Measurements from ENCODE around the gene PANK4.
"Not testable (repeated sequence)": the region's sequence is repeated elsewhere in the genome, so short reads cannot be mapped to it uniquely, and the experiment has no call there.

Gene PANK4

DNA sequence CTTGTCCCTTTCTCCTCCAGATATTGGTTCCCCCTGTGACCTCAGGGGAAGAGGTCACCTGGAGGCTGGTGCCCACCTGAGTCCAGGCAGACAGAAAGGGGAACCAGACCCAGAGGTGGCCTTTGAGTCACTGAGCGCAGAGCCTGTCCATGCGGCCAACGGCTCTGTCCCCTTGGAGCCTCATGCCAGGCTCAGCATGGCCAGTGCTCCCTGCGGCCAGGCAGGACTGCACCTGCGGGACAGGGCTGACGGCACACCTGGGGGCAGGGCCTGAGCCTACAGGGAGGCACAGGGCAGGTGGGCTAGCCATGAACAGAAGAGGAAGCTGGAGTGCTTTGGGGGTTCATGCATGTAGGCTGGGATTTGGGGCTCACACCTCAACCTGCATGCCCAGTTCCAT, 32.5 kb upstream of the PANK4 start:
- no peak for DNase-seq (ENCODE audit: low read depth)

- no peak for DNase-seq (ENCODE audit: low read depth)
These were observed 32.0 kb upstream of the PANK4 start for GRCh38 chr1:2558420-2558819.

GRCh38 chr1:2557482-2558400, 31.3 kb upstream of the PANK4 start:
- DNase-seq (ENCODE audit: low read depth) = no peak

- DNase-seq (ENCODE audit: low read depth) = no peak
These were observed 30.5 kb upstream of the PANK4 start for GRCh38 chr1:2556678-2557481.

GRCh38 chr1:2556277-2556677, 29.9 kb upstream of the PANK4 start, which contains the start of gene TNFRSF14:
TSS of gene TNFRSF14 (plus strand) at chr1:2556371. CDS start at chr1:2556665, 294 bp downstream.
- DNase-seq (ENCODE audit: low read depth) = peak; percentile 58

DNA sequence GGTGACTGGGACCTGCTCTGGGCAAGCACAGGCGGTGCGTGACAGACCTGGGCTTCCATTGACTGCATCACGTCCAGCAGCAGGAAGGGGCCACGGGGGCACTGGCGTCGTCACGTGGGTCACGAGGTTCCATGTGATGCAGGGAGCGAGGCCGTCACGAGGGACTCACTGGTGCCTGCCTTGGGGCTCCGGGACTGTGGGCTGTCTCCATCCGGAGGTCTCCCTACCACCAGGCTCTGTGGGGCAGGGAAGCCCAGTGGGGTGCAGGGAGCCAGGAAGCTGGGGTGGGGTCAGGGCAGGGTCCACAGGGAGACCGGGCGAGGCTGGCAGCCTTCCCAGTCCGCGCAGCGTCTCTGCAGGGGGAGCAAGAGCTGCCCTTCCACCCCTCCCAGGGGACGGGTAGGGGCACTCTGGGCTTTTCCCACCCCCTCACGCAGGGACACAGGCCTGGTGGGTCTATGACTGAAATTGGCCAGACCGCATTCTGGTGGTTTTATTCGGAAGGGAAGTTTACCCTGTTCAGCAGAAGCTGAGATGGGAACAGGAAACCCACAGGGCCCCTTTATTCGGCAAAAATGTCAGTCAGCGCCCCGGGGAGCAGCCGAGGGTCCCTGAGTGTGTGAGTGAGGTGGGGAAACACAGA, 29.4 kb upstream of the PANK4 start:
- DNase-seq (ENCODE audit: low read depth) = peak; percentile 67

- DNase-seq (ENCODE audit: low read depth) = no peak
These were observed 28.4 kb upstream of the PANK4 start for GRCh38 chr1:2554621-2555387.

DNA sequence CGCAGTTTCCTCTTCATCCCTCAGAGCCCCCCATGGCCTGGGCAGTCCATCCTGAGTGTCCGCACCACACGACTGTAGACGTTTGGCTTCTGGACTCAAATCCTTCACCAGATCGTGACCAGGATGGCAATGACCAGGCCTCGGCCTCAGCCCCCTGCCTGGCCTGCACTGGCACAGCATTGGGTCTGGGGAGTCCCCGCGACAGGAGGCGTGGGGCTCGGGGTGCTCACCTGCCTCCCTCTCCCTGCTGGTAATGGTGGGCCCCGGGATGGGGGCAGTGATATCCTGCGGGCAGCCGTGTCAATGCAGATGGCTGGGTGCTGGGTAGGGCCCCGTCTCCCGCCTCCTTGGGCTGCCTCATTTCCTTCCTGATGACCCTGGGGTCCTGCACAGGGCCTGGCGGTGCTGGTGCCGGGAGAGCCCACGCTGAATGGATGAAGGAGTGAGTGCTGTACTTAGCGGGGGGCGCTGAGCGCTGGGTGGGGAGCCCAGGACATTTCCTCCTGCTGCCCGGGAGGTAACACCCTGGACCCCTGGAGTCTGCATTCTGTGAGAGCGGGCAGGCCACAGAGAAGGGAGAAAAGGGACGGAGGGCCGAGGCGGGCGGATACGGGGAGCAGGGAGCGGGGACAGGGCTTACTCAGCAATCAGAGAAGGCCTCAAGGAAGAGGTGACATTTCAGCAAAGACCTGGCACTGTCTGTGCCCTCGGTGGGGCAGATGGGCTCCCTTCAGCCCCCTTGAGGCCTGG, 27.6 kb upstream of the PANK4 start:
- no peak for DNase-seq (ENCODE audit: low read depth)

DNA sequence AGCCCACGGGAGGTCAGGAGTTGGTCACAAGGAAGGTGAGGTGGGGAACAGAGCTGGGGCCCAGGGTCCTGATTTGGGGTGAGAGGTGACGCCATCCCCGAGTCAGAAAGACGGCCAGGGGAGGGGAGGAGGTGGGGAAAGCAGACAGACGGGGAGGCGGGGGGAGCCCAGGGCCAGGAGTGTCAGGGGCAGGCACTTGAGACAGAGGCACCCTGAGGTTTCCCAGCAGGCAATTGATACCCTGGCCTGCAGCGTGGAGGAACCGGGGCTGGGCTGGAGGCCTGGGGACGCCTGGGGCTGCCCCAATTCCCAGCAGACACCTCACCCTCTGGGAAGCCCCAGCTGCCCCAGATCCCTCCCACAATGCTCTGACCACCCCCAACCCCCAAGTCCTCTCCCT, 26.7 kb upstream of the PANK4 start:
- DNase-seq (ENCODE audit: low read depth) = not testable (repeated sequence)

GRCh38 chr1:2552189-2552588, 25.8 kb upstream of the PANK4 start:
- DNase-seq (ENCODE audit: low read depth) = no peak

DNA sequence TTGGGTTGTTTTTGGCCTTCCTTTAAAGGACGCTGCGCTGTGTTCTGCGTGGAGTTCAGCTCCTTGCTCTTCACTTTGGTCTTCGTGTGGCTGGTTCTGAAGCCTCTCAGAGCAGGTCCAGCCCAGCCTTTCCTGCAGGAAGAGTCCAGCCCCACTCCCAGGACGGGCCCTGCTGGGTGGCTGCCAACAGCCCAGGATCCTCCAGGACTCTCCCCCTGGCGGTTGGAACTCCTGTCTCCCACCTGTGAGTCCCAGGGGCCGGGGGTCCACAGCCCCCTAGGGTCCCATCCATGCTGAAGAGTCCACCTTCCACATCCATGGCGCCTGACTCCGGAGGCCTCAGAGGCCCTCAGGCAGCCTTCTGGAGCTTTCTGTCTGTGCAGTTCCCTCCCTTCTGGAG, 25.1 kb upstream of the PANK4 start:
- DNase-seq (ENCODE audit: low read depth) = not testable (repeated sequence)

- DNase-seq (ENCODE audit: low read depth) = not testable (repeated sequence)
These were observed 24.0 kb upstream of the PANK4 start for GRCh38 chr1:2550309-2550861.

GRCh38 chr1:2549367-2550029, 23.1 kb upstream of the PANK4 start:
- not testable (repeated sequence) for DNase-seq (ENCODE audit: low read depth)

DNA sequence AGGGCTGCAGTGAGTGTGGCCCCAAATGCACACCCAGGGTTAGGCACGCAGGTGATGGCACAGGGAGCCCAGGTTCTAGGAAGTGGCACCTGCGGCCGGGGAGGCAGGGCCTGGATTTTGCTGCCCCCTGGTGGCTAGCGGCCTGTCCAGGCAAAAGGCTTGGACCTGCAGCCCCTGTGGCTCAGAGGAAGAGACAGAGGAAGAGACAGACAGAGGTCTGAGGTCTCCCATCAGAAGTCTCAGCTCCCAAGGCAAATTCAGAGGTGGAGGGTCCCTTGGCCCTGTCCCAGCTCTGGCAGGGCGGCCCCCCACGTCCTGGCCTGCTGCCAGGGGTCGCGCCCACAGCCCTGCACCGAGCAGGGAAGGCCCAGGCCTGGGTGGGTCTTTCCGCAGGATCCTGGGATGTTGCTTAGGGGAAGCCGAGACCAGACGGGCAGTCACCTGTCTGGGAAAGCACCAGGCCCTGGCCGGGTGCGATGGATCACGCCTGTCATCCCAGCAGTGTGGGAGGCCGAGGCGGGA, 21.7 kb upstream of the PANK4 start:
- peak; percentile 62 for DNase-seq (ENCODE audit: low read depth)

DNA sequence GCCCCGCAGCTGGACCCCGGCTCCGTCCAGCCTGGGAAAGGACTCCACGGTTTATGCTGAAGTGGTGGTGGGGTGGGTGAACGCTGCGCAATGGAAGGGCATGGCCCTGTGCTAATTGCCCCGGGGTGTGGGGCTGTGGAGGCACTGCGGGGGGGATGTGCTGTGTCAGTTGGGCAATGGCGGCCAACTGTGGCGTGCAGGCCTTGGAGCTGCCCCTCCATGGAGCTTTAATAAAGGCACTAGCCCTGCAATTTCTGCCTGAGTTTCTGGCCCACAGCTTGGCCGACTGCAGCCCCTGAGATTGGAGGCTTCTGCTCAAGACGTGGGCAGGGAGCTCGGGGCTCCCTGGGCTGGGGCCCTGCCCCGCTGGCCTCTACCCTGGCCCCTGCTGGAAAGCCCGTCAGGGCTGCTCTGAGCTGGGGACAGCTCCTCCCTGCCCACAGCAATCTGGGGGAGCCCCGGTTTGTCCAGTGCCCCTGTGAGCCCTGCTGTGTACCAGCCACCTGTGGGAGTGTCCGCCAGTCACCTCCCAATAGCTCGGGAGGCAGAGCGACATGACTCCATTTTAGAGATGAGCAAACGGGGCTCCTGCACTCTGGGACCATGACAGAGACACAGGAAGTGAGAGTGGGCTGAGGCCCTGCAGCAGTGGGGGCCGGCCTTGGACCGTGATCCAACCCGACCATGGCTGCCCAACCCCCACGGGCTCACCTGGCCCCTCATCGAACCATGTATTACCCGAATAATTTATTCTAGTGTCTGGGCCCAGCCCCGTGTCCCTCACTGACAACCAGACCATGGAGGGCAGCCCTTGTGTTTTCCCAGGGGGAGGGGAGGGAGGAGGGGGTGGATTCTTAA, 21.0 kb upstream of the PANK4 start:
- peak; percentile 29 for DNase-seq (ENCODE audit: low read depth)

DNA sequence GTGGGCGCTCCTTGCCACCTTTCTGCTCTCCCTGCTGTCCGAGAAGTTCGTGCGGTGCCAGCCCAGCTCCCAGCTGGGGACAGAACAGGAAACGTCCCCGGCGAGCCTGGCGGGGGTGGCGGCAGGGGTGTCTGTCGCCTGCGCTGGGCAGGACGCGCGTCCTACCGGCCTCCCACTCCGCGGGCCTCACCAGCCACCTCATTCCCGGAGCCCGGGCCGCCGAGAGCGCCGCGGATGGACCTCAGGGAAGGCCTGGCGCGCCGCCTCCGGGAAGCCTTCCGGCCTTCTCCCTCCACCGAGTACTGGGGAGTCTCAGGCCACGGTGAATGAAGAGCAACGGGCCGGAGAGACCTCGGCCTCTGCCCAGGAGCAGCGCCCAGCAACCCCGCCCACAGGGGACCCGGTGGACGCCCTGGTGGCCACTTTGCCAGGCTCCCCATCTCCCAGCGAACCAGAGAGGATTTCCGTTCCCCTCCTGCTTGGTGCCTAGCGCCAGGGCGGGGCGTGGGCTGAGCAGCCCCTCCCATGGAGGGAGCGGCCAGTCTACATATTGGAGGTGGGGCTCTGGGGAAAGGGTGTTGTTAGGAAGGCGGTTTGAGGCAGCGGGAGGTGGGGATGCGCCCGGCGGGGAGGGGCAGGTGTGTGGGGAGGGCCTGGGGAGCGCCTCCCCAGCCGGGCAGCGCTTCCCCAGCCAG, 20.3 kb upstream of the PANK4 start:
- DNase-seq (ENCODE audit: low read depth) = peak; percentile 82

- DNase-seq (ENCODE audit: low read depth) = peak; percentile 84
These were observed 19.5 kb upstream of the PANK4 start for GRCh38 chr1:2545754-2546514.
